ENCODE results near the gene TBC1D24.

The TBC1D24 gene

DNA sequence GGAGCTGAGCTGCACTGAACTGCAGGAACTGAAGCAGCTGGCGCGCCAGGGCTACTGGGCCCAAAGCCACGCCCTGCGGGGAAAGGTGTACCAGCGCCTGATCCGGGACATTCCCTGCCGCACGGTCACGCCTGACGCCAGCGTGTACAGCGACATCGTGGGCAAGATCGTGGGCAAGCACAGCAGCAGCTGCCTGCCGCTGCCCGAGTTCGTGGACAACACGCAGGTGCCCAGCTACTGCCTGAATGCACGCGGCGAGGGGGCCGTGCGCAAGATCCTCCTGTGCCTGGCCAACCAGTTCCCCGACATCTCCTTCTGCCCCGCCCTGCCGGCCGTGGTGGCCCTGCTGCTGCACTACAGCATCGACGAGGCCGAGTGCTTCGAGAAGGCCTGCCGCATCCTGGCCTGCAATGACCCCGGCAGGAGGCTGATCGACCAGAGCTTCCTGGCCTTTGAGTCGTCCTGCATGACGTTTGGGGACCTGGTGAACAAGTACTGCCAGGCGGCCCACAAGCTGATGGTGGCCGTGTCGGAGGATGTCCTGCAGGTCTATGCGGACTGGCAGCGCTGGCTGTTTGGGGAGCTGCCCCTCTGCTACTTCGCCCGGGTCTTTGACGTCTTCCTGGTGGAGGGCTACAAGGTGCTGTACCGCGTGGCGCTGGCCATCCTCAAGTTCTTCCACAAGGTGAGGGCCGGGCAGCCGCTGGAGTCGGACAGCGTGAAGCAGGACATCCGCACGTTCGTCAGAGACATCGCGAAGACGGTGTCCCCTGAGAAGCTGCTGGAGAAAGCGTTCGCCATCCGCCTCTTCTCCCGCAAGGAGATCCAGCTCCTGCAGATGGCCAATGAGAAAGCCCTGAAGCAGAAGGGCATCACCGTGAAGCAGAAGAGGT lies 21.5 kb downstream of the TBC1D24 start:
- DNase-seq (ENCODE audit: low spot score) = no peak
- TF ChIP-seq, protein P1, sequence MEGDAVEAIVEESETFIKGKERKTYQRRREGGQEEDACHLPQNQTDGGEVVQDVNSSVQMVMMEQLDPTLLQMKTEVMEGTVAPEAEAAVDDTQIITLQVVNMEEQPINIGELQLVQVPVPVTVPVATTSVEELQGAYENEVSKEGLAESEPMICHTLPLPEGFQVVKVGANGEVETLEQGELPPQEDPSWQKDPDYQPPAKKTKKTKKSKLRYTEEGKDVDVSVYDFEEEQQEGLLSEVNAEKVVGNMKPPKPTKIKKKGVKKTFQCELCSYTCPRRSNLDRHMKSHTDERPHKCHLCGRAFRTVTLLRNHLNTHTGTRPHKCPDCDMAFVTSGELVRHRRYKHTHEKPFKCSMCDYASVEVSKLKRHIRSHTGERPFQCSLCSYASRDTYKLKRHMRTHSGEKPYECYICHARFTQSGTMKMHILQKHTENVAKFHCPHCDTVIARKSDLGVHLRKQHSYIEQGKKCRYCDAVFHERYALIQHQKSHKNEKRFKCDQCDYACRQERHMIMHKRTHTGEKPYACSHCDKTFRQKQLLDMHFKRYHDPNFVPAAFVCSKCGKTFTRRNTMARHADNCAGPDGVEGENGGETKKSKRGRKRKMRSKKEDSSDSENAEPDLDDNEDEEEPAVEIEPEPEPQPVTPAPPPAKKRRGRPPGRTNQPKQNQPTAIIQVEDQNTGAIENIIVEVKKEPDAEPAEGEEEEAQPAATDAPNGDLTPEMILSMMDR (IDR thresholded peaks at IDR 0.05; ENCODE audit: borderline replicate concordance, control extremely low read depth, extremely low read depth, insufficient read depth, missing control alignments) = no peak
- in situ Hi-C loops (cut with MboI; ENCODE audit: low sequenced_read_pairs, unreplicated experiment) = loop anchor here (25.0 kb wide), 1 partner anchor 484 kb away; the partner anchor contains the start of genes NPW and ZNF598

DNA sequence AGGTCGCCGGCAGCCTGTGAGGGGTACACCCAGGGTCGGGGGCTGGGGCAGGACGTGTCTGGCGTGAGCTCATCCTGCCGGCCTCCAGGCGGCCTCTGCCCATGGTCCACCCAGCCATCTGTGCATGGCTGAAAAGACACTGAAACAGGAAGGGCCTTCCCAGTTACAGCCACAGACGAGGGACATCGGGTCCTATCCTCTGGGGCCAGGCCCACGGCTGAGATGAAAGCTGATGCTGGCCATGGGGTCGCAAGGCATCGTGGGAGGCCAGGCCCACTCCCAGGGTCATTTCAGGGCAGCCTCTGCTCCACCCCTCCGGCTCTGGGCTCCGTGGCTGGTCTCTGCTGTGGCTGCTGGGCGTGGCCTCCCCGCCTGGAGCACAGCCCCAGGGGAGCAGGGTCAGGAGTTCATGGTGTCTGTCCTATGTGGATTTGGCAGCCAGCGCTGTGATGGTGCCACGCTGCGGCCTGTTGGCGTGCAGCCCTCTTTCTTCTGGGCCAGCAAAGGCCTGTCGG lies 22.2 kb downstream of the TBC1D24 start:
- in situ Hi-C loops (cut with MboI; ENCODE audit: low sequenced_read_pairs, unreplicated experiment) = loop anchor here (25.0 kb wide), 1 partner anchor 485 kb away; the partner anchor contains the start of genes NPW and ZNF598
- no peak for DNase-seq (ENCODE audit: low spot score)
- TF ChIP-seq, protein P1 (IDR thresholded peaks at IDR 0.05; ENCODE audit: borderline replicate concordance, control extremely low read depth, extremely low read depth, insufficient read depth, missing control alignments) = no peak

DNA sequence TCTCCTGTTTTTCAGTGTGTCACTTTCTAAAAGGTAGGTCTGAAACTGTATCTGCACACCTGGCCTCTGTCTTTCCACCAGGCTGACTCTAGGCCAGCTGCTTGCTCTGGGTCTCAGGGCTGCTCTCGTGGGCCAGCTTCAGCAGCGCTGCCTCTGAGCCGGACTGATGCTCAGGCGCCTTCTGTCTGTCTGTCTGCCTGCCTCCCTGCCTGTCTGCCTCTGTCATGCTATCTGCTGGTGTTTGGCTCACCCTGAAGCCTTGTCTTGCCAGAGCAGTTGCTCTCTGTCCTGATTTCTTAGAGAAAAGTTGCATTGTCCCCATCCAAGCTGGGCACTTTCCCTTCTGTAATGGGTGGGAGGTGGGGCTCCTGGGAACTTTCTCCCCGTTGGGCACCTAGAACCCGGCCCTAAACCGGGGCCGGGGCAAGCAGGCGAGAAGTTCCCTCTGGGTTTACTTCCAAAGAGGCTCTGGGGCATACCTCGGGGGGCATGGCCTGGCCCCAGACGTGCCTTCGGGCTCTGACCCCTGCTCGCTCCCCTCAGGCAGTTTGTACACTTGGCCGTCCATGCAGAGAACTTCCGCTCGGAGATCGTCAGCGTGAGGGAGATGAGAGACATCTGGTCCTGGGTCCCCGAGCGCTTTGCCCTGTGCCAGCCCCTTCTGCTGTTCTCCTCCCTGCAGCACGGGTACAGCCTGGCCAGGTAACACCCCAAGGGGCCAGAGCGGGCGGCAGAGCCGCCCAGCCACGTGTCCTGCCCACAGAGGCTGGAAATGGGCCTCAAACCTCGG lies 23.0 kb downstream of the TBC1D24 start:
- TF ChIP-seq, protein P1 (IDR thresholded peaks at IDR 0.05; ENCODE audit: borderline replicate concordance, control extremely low read depth, extremely low read depth, insufficient read depth, missing control alignments) = no peak
- in situ Hi-C loops (cut with MboI; ENCODE audit: low sequenced_read_pairs, unreplicated experiment) = loop anchor here (25.0 kb wide), 1 partner anchor 486 kb away; the partner anchor contains the start of genes NPW and ZNF598
- DNase-seq (ENCODE audit: low spot score) = no peak

DNA sequence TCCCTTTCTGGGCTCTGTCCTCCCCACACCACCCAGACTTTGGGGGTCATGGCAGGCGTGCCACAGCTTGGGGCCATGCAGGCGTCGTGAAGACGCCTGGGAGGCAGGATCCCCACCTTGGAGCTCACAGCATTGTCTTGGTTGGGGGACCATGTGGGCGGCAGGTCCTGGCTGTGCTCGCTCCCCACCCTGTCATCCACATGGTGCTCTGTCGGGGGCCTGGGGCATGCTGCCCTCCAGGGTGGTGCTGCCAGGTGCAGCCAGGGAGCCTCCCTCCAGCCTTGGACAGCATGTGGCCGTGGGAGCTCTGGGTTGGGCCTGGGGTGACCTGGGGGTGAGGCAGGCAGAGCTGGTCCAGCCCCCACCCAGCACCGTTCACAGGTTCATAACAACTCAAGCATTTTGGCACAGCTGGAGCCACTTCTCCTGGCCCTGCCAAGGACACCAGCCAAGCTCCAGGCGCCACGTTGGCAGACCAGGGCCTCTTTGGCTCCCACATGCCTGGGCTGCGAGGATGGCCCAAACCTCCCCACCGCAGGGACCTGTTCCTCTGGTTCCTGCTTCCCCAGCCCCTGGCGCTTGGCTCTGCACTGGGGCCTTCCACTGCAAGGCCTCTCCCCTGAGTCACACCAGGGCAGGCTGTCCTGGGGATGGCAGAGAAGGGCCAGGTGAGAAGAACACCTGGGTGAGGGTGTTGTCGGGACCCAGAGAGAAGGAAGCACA lies 23.8 kb downstream of the TBC1D24 start:
- in situ Hi-C loops (cut with MboI; ENCODE audit: low sequenced_read_pairs, unreplicated experiment) = loop anchor here (25.0 kb wide), 1 partner anchor 486 kb away; the partner anchor contains the start of genes NPW and ZNF598
- no peak for DNase-seq (ENCODE audit: low spot score)
- TF ChIP-seq, protein P1 (IDR thresholded peaks at IDR 0.05; ENCODE audit: borderline replicate concordance, control extremely low read depth, extremely low read depth, insufficient read depth, missing control alignments) = no peak

DNA sequence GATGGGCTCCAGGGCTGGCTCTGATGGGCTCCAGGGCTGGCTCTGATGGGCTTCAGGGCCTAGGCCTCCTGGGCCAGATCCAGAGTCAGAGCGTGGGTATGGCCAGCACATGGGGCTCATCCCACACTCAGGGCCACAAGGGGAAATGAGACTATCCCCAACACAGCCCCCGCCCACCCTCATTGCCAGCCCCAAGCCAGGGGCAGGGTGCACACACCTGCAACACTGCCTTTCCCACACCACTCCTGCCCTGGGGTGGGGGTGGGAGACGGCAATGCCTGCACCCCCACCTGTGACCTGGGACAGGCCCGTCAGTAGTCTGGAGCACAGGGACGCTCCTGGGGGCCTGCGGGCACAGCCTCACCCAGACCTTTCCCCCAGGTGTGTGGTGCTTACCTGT lies 24.5 kb downstream of the TBC1D24 start:
- in situ Hi-C loops (cut with MboI; ENCODE audit: low sequenced_read_pairs, unreplicated experiment) = loop anchor here (25.0 kb wide), 1 partner anchor 487 kb away; the partner anchor contains the start of genes NPW and ZNF598
- DNase-seq (ENCODE audit: low spot score) = no peak
- TF ChIP-seq, protein P1 (IDR thresholded peaks at IDR 0.05; ENCODE audit: borderline replicate concordance, control extremely low read depth, extremely low read depth, insufficient read depth, missing control alignments) = no peak

Data from GM13976 (cell line).